Measurements from ENCODE around the gene NT5C1B. TPM values are rescaled to one million over a fixed set of nuclear protein-coding genes. Genes with fewer than 3 reads are reported as not detected.

NT5C1B gene
- total and polyA plus RNA-seq, 10 of the 15 experiments (the other 5 are each of a cell fraction or from before 2014, with no cell fraction given), result 0.40 to 0.44 TPM; not detected in 8

DNA sequence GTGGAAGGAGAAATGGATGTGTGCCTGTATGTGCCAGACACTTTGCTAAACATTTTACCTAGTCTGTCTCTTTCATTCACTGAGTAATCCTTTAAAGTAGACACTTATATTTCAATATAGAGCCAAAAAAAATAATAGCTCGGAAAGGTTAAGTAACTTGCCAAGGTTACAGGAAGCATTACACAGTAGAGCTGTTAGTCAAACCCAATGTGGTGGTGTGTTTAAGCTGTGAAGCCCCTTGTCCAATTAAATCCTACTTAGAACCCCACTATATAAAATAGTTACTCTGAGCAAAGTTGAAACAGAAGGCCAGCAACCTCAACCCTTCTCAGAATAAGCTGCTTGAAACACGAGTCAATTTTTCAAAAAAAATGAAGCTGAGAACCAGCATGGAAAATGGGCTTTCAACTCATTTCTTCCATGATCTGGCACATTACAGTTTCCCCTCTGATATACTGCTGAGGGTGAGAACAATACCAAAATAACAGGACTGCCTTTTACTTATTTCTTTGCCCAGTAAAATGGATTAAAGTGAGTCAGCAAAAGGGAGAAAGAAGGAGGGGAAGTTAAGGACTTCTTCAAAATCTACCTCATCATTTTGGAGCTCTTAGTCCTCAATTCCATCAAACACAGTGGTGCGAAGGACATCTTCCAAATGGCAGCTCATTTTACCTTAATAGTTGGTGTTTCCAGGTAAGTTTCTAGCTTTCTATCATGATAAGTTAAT lies 36.9 kb downstream of the NT5C1B start:
- Histone ChIP-seq H3K27me3 (replicated peaks in 1 of 2; ENCODE audit: control insufficient read depth in 2 of 2, insufficient read depth in 2 of 2, low read length in 1 of 2) (no peaks in the 10 kb centered on the region), H3K36me3 (ENCODE audit: control insufficient read depth in 2 of 2, insufficient read depth in 2 of 2, low read length in 1 of 2) (peaks cover 0 to 5% of the 10 kb centered on the region in 2 experiments; a peak in 1 of 4 replicates), H3K9me3 (replicated peaks; ENCODE audit: control insufficient read depth, insufficient read depth, low read length) (no peaks in the 10 kb centered on the region), H4K20me1 (ENCODE audit: control insufficient read depth, insufficient read depth) (no peaks in the 10 kb centered on the region), H3K4me1 (ENCODE audit: control insufficient read depth, insufficient read depth, low read length) (no peaks in the 10 kb centered on the region), H3K27ac (ENCODE audit: control insufficient read depth, insufficient read depth) (no peak overlapping the region), H3K79me2 (ENCODE audit: control insufficient read depth, insufficient read depth, low read length) (no peaks in the 10 kb centered on the region), H3K4me3 (no peak overlapping the region), H3K4me2 (ENCODE audit: control insufficient read depth, insufficient read depth) (no peak overlapping the region), H2AFZ (ENCODE audit: control insufficient read depth, low read depth, low read length) (no peak overlapping the region), H3K9ac (ENCODE audit: control insufficient read depth, insufficient read depth, low read length) (no peak overlapping the region)
- no peak for FAIRE-seq
- POLR2A ChIA-PET, result no interaction called here
- CTCF ChIA-PET, result interaction anchor here (0.5 to 0.8 kb wide), 4 partner anchors 8 to 390 kb away, joined by 3 read pairs; no protein-coding TSS in a partner anchor
- in situ Hi-C loops (cut with MboI) (no loop called here), intact Hi-C loops (cut with micrococcal nuclease; ENCODE audit: unreplicated experiment) (no loop called here)
- no peak for TF ChIP-seq RUNX3 (IDR thresholded peaks at IDR 0.05; ENCODE audit: low read length)
- no peak for TF ChIP-seq HCFC1 (IDR thresholded peaks at IDR 0.05; ENCODE audit: low read length)
- TF ChIP-seq, protein P1, sequence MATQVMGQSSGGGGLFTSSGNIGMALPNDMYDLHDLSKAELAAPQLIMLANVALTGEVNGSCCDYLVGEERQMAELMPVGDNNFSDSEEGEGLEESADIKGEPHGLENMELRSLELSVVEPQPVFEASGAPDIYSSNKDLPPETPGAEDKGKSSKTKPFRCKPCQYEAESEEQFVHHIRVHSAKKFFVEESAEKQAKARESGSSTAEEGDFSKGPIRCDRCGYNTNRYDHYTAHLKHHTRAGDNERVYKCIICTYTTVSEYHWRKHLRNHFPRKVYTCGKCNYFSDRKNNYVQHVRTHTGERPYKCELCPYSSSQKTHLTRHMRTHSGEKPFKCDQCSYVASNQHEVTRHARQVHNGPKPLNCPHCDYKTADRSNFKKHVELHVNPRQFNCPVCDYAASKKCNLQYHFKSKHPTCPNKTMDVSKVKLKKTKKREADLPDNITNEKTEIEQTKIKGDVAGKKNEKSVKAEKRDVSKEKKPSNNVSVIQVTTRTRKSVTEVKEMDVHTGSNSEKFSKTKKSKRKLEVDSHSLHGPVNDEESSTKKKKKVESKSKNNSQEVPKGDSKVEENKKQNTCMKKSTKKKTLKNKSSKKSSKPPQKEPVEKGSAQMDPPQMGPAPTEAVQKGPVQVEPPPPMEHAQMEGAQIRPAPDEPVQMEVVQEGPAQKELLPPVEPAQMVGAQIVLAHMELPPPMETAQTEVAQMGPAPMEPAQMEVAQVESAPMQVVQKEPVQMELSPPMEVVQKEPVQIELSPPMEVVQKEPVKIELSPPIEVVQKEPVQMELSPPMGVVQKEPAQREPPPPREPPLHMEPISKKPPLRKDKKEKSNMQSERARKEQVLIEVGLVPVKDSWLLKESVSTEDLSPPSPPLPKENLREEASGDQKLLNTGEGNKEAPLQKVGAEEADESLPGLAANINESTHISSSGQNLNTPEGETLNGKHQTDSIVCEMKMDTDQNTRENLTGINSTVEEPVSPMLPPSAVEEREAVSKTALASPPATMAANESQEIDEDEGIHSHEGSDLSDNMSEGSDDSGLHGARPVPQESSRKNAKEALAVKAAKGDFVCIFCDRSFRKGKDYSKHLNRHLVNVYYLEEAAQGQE (IDR thresholded peaks at IDR 0.05; ENCODE audit: low read depth, low read length), result no peak
- TF ChIP-seq CREB1 (IDR thresholded peaks at IDR 0.05; ENCODE audit: low read depth), result no peak
- TF ChIP-seq TCF3 (IDR thresholded peaks at IDR 0.05; ENCODE audit: borderline replicate concordance, insufficient read depth, low read depth, low read length), result no peak
- no peak for TF ChIP-seq NBN (IDR thresholded peaks at IDR 0.05)
- no TSS peak for BruUV-seq (replicated peaks)
- WGBS (ENCODE audit: insufficient coverage, insufficient replicate concordance, low lambda C conversion rate, missing lambda C conversion rate), result 96% methylated on average over 3 of the region's 3 CpGs
- RAD21 ChIA-PET (ENCODE audit: unreplicated experiment), result no interaction called here
- DNase-seq (ENCODE audit: low read depth, low spot score), result no peak
- SMC1A ChIA-PET (ENCODE audit: uncharacterized antibody, unreplicated experiment), result interaction anchor here (1.0 to 1.7 kb wide), 3 partner anchors 11 to 792 kb away, joined by 3 to 4 read pairs (median 4); no protein-coding TSS in a partner anchor
- ATAC-seq, result no peak

All from GM12878 (cell line).